ENCODE measurements around the gene GPANK1. TPM values are rescaled to one million over a fixed set of nuclear protein-coding genes. Genes with fewer than 3 reads are reported as not detected.

Gene GPANK1
- total and polyA plus RNA-seq, 2 of the 13 experiments (the other 11 are each of a cell fraction or from before 2014, with no cell fraction given): 15.4 to 22.8 TPM

- TF ChIP-seq KLF6 (CRISPR knock-in tag; IDR thresholded peaks at IDR 0.05) (peak; percentile 45; the same call in 1 of the 2 replicates), KAT2B (IDR thresholded peaks at IDR 0.05; ENCODE audit: borderline replicate concordance, low read depth, low read length) (no peak), ZGPAT (CRISPR knock-in tag; IDR thresholded peaks at IDR 0.05) (peak; percentile 93), BCLAF1 (IDR thresholded peaks at IDR 0.05) (no peak), ZMYM3 (CRISPR knock-in tag; IDR thresholded peaks at IDR 0.05) (no peak), SPEN (CRISPR knock-in tag; IDR thresholded peaks at IDR 0.05; ENCODE audit: low read depth) (peak; percentile 80; the same call in 1 of the 2 replicates), SMARCE1 (IDR thresholded peaks at IDR 0.05; ENCODE audit: borderline replicate concordance) (no peak), MZF1 (CRISPR knock-in tag; IDR thresholded peaks at IDR 0.05; ENCODE audit: borderline replicate concordance) (no peak; the same call in 1 of the 2 replicates), KDM5A (IDR thresholded peaks at IDR 0.05; ENCODE audit: borderline replicate concordance, low read length) (peak; percentile 68), RNF2 (conservative IDR thresholded peaks at IDR 0.05; ENCODE audit: low read depth) (no peak), ZNF460 (CRISPR knock-in tag; IDR thresholded peaks at IDR 0.05; ENCODE audit: borderline replicate concordance) (0 out of 2 replicates have a peak, but pooled peaks have one; percentile 26), HNF4G (IDR thresholded peaks at IDR 0.05; ENCODE audit: borderline replicate concordance, low read depth, low read length) (peak; percentile 25; the same call in 1 of the 2 replicates), HNF4G (CRISPR knock-in tag; IDR thresholded peaks at IDR 0.05; ENCODE audit: borderline replicate concordance, low read depth) (peak; percentile 36; the same call in 1 of the 2 replicates), ZNF740 (CRISPR knock-in tag; IDR thresholded peaks at IDR 0.05) (peak; percentile 33; the same call in 1 of the 2 replicates), ZNF546 (CRISPR knock-in tag; conservative IDR thresholded peaks at IDR 0.05) (no peak), HNF4A (CRISPR knock-in tag; IDR thresholded peaks at IDR 0.05) (no peak), ZBTB44 (CRISPR knock-in tag; IDR thresholded peaks at IDR 0.05) (no peak), ZNF335 (CRISPR knock-in tag; IDR thresholded peaks at IDR 0.05) (peak; percentile 1; the same call in 1 of the 2 replicates), ZBTB7A (CRISPR knock-in tag; IDR thresholded peaks at IDR 0.05) (no peak), ZNF17 (CRISPR knock-in tag; IDR thresholded peaks at IDR 0.05) (no peak; the same call in 1 of the 2 replicates), RFX1 (IDR thresholded peaks at IDR 0.05) (no peak), TAF1 (CRISPR knock-in tag; IDR thresholded peaks at IDR 0.05) (peak; percentile 78), CBFB (CRISPR knock-in tag; IDR thresholded peaks at IDR 0.05) (peak; percentile 50; the same call in 1 of the 2 replicates)
Observed at GRCh38 chr6:31620586-31621319, 44.0 kb downstream of the GPANK1 start, which contains the start of gene PRRC2A (continued).

Data from HepG2 (cell line).